Amniotic epithelial cell (primary cell): ENCODE results near the gene PRKCZ.
"Not testable (repeated sequence)": the region's sequence is repeated elsewhere in the genome, so short reads cannot be mapped to it uniquely, and the experiment has no call there.

Experiments
- DNase-seq: peaks from one replicate; pipeline ENCODE4 v3.0.0-alpha.2; 2010; ENCODE audit warnings: low read depth

Gene PRKCZ

DNA sequence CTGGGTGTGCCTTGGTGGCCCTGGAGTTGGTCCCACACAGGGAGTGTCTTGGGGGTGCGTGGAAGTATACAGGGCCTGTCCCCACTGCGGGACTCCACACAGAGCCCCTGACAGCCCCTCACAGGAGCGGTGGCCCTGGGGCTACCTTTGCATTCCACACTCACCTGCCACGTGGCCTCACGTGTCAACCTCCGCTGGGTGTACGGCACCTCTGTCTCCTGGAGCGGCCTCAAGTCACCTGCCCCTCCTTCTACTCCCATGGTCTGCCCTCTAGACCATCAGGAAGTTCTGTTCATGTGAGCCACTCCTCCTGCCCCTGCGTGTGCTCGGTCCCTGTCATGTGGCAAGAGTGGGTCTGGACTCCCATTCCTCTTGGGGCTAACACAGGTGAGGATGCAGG lies 85.7 kb downstream of the PRKCZ start:
- no peak for DNase-seq

DNA sequence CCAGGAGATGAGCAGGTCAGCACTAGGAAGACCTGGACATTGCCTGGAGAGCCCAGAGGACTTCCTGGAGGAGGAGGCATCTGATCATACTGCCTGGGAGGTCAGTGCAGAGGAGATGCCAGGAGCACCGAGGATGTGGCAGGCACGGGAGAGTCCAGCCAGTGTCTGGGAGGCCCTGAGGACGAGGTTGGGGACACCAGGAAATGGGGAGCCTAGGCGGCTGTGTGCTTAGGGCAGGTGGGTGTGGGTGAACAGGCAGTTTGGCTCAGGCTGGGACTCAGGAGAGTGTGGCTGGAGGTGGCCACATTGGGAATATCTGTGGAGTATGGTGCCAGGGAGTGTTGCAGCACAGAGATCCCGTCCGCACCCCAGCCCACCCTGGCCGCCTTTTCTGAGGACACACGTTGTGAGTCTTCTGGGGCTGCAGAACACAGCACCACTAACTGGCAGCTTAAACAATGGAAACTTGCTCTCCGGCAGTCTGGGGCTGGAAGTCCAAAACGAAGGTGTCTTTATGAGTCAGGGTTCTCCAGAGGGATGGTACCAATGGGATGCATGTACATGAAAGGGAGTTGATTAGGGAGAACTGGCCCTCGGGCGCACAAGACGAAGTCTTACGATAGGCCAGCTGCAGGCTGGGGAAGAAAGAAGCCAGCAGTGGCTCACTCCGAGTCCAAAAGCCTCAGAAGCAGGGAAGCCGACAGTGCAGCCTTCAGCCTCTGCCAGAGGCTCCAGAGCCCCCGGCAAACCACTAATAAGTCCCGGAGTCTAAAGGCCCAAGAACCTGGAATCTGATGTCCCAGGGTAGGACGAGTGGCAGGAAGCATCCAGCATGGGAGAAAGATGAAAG lies 86.4 kb downstream of the PRKCZ start:
- no peak for DNase-seq

DNA sequence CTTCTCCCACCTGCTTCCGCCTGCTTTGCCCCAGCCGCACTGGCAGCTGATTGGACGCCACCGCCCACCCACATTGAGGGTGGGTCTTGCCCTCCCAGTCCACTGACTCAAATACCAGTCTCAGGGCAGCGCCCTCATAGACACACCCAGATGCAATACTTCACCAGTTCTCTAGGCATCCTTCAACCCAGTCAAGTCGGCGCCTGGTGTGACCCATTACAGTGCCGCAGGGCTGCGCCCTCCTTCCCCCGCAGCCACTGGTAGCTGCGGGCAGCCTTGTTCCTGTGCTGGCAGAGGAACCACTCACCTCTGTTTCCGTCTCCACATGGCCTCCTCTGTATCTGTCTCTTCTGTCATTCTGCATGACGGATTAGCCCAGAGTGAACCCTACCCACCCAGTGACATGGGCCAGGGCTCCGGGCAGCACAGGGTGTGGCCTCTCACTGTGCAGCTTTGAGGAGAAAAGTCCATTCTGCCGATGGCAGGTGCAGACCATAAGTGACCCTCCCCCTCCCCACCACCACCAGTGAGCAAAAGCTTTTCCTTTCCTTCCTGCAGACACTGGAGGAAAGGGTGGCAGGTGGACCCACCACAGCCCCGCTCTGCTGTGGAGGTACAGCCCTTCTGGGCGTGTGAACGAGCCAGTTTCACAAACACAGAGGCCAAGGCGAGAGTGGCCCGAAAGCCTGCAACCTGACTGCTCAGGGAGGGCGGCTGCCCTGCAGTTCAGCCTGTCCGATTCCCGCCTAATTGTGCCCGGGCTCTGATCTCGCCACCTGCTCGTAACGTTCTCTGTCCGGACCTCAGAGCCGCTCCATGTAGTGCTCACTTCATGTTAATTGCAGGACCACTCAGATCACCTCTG lies 87.3 kb downstream of the PRKCZ start:
- DNase-seq, result no peak

DNA sequence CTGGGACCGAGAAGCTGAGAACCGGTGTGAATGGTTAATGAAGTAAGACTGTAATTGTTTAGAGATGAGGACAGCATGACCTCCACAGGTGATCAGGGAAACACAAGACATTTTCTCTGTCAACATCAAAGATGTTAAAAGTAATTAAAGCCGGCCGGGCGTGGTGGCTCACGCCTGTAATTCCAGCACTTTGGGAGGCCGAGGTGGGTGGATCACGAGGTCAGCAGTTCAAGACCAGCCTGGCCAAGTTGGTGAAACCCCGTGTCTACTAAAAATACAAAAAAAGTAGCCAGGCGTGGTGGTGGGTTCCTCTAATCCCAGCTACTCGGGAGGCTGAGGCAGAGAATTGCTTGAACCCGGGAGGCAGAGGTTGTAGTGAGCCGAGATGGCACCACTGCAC lies 88.9 kb downstream of the PRKCZ start:
- DNase-seq, result not testable (repeated sequence)

GRCh38 chr1:2141025-2141424 lies 90.8 kb downstream of the PRKCZ start:
- DNase-seq, result no peak

DNA sequence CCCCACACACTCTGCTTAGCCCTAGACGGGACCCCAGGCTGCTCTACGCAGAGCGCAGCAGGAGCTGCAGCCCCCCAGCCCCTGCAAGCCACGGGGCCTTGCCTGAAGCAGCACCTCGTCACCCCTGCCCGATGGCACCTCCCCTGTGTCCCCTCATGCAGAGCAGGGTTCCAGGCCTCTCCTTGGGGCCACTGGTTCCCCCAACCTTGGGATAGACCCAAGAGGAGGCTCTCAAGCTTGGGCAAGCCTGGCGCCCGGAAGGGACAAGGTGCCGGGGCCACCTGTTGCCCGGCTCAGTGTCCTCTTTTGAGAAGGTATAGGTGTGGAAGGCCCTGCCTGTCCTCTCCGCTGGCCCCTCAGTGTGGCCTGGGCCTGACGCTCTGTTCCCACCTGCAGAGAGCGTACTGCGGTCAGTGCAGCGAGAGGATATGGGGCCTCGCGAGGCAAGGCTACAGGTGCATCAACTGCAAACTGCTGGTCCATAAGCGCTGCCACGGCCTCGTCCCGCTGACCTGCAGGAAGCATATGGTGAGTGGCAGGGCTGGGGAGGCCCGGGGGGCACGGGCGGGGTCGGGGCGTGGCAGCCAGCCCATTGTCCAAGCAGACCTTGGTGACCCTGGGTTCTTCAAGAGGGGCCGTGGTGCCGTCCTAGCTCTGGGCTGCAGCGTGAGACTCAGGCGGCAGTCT lies 93.7 kb downstream of the PRKCZ start:
- DNase-seq, result no peak

GRCh38 chr1:2144501-2145090 lies 94.4 kb downstream of the PRKCZ start:
- DNase-seq, result no peak

DNA sequence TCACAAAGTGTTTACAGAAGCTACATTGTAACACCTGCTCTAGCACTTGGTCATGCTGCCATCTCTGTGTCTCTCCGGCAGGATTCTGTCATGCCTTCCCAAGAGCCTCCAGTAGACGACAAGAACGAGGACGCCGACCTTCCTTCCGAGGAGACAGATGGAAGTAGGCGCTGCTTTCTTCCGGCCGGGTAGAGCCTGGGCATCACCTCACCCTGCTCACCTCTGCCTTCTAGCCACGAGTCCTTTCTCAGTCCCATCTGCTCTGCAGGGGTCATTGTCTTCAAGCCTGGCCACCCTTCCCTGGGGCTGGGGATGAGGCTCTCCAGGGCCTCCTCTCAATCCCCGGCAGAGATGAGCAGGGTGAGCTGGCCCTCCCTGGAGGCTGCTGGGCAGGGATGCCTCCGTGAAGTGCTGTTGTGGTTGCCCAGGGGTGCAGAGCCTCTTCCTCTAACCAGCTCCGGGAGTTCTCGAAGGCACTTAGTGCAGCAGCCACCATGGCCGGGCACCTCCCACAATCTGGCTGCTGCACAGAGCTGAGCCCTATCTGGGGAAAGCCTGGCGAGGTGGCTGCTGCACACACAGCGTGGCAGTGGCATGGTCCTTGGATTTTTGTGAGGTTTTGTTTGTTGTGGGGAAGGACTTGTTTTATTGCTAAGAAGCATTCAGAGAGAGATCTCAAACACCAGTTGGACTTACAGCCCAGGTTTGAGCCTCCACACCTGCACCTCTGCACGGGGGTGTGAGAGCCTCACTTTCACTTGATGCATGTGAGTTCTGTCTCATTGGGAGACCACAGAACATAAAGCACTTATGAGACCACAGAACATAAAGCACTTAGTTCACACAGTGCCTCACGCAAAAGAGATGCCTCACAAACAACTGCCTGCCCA lies 96.0 kb downstream of the PRKCZ start:
- DNase-seq, result no peak

DNA sequence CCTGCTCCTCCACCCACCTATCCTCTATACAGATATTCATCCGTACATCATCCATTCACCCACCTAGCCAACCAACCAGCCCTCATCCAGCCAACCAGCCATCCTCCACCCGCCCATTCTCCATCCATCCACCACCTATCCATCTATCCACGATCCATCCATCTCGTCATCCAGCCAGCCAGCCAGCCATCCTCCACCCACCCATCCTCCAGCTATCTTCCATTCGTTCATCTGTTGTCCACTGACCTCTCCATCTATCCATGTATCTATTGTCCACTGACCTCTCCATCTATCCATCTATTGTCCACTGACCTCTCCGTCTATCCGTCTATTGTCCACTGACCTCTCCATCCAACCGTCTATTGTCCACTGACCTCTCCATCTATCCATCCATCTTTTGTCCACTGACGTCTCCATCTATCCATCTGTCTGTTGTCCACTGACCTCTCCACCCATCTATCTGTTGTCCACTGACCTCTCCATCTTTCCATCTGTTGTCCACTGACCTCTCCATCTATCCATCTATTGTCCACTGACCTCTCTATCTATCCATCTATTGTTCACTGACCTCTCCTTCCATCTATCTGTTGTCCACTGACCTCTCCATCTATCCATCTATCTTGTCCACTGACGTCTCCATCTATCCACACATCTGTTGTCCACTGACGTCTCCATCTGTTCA lies 96.8 kb downstream of the PRKCZ start:
- no peak for DNase-seq

- not testable (repeated sequence) for DNase-seq
Measured at GRCh38 chr1:2147869-2148268, 97.7 kb downstream of the PRKCZ start.

- DNase-seq, result no peak
Measured at GRCh38 chr1:2148691-2149090, 98.5 kb downstream of the PRKCZ start.

GRCh38 chr1:2150801-2151200 lies 100.6 kb downstream of the PRKCZ start:
- DNase-seq, result no peak

DNA sequence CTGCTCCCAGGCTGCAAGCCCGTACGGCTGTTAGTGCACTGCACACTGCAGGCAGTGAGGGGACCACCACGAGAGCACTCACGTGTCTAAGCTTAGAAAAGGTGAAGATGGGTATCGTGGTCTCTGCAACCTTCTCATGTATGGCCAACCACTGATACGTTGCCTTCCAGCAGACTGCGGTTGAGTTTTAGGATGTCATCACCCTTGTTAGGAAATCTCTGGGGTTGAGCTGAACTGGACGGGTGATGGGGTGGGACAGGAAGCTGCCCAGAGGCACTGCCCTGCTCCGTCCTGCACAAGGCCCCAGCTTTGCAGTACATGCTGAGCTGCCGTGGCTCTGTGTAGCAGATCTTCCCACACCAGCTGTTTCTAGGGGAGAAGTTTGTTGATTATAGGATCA lies 101.0 kb downstream of the PRKCZ start:
- peak; percentile 75 for DNase-seq

- peak; percentile 30 for DNase-seq
Measured at GRCh38 chr1:2151911-2152310, 101.7 kb downstream of the PRKCZ start.

DNA sequence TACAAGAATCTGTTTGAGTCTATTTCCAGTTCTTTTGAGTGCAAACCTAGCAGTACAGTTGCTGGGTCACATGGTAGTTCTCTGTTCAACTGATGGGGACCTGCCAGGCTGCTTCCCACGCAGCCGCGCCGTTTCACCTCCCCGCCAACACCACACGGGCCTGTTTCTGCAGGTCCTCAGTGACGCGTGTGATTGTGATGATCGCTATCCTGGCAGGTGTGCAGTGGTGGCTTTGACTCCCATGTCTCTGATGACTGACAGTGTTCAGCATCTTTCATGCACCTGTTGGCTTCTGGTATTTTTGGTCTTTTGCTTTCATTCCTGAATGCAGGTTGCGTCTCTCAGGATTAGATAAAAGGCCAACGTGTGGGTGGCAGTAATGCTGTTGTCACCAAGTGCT lies 102.7 kb downstream of the PRKCZ start:
- DNase-seq, result no peak

DNA sequence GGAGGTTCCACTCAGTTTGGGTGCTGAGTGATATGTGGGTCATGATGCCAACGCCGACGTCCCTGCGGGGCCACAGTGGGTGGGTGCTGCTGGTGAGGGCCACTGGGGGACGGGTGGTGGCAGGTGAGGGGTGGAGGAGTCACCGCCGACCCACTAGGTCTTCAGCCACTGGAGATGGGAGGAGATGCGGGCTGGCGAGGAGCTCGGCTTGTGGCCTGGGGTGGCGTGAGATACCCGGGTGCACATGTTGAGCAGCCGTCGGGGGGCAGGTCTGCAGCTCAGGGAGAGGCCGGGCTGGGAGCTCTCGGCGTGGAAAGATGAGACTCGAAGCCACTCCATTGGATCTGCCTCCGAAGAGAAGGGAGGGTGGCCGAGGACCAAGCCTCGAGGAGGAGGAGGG lies 103.8 kb downstream of the PRKCZ start:
- no peak for DNase-seq

DNA sequence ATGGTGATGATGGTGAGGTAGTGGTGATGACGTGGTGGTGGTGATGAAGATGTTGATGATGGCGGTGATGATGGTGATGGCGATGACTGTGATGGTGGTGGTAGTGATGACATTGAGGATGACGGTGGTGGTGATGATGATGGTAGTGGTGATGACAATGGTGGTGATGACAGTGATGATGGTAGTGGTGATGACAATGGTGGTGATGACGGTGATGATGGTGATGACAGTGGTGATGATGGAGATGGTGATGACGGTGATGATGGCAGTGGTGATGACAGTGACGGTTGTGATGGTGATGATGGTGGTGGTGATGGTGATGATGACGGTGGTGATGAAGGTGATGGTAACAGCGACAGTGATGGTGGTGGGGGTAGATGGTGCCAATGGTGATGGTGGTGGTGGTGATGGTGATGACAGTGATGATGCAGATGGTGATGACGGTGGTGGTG lies 105.0 kb downstream of the PRKCZ start:
- DNase-seq, result no peak

- DNase-seq, result no peak
Measured at GRCh38 chr1:2155788-2156187, 105.6 kb downstream of the PRKCZ start.

DNA sequence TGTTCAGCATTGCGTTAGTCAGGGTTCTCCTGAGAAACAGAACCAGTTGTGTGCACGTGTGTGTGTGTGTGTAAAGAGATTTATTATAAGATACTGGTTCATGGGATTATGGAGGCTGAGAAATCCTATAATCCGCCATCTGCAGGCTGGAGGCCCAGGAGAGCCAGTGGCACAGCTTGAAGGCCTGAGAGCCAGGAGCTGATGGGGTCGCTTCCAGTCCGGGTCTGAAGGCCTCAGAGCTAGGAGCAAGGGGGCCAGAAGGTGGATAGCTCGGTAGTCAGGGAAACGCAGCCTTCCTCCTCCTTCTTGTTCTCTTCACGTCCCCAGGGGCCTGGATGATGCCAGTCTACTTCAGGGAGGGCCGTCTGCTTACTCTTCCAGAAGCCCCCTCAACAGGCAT lies 106.7 kb downstream of the PRKCZ start:
- DNase-seq, result no peak

GRCh38 chr1:2157856-2158255 lies 107.6 kb downstream of the PRKCZ start:
- DNase-seq, result no peak

- DNase-seq, result no peak
Measured at GRCh38 chr1:2158272-2158671, 108.1 kb downstream of the PRKCZ start.
